Stimulated activated CD4-positive, alpha-beta T cell treated with anti-CD3 and anti-CD28 coated beads, Interleukin-15, amount 100 ng/mL, for 24 hours (primary cell): ENCODE measurements around the gene SLC12A1.
A peak's percentile ranks its signal among the peaks of the same experiment; 100 is the strongest.

ENCODE experiments used
- DNase-seq: peaks from one replicate; pipeline ENCODE4 v3.0.0-alpha.2; 2020

SLC12A1 gene

GRCh38 chr15:48244921-48245320 lies 38.8 kb downstream of the SLC12A1 start:
- no peak for DNase-seq

- DNase-seq, result no peak
Measured at GRCh38 chr15:48248414-48248813, 42.3 kb downstream of the SLC12A1 start.

- peak; percentile 4 for DNase-seq
Measured at GRCh38 chr15:48250640-48251076, 44.6 kb downstream of the SLC12A1 start.

GRCh38 chr15:48253172-48253571 lies 47.1 kb downstream of the SLC12A1 start:
- DNase-seq, result no peak

GRCh38 chr15:48265135-48265534 lies 59.0 kb downstream of the SLC12A1 start:
- DNase-seq, result no peak

GRCh38 chr15:48266024-48266689 lies 60.1 kb downstream of the SLC12A1 start:
- DNase-seq, result no peak

- DNase-seq, result no peak
Measured at GRCh38 chr15:48267766-48268165, 61.7 kb downstream of the SLC12A1 start.

- DNase-seq, result no peak
Measured at GRCh38 chr15:48273049-48273448, 66.9 kb downstream of the SLC12A1 start.

- no peak for DNase-seq
Measured at GRCh38 chr15:48278666-48279065, 72.6 kb downstream of the SLC12A1 start.

- DNase-seq, result no peak
Measured at GRCh38 chr15:48279608-48280007, 73.5 kb downstream of the SLC12A1 start.

- DNase-seq, result no peak
Measured at GRCh38 chr15:48281674-48282073, 75.6 kb downstream of the SLC12A1 start.

GRCh38 chr15:48282216-48282615 lies 76.1 kb downstream of the SLC12A1 start:
- DNase-seq, result no peak

- no peak for DNase-seq
Measured at GRCh38 chr15:48283396-48284145, 77.5 kb downstream of the SLC12A1 start.

GRCh38 chr15:48285329-48286214 lies 79.5 kb downstream of the SLC12A1 start:
- peak; percentile 38 for DNase-seq

GRCh38 chr15:48289628-48290027 lies 83.5 kb downstream of the SLC12A1 start:
- no peak for DNase-seq

GRCh38 chr15:48292458-48292857 lies 86.4 kb downstream of the SLC12A1 start:
- DNase-seq, result no peak

- no peak for DNase-seq
Measured at GRCh38 chr15:48297668-48298067, 91.6 kb downstream of the SLC12A1 start.

GRCh38 chr15:48298914-48299313 lies 92.8 kb downstream of the SLC12A1 start:
- no peak for DNase-seq

GRCh38 chr15:48300038-48300437 lies 93.9 kb downstream of the SLC12A1 start:
- no peak for DNase-seq

- no peak for DNase-seq
Measured at GRCh38 chr15:48304398-48304797, 98.3 kb downstream of the SLC12A1 start.

- DNase-seq, result no peak
Measured at GRCh38 chr15:48306639-48307038, 100.5 kb downstream of the SLC12A1 start.

- no peak for DNase-seq
Measured at GRCh38 chr15:48307586-48307985, 101.5 kb downstream of the SLC12A1 start.

- no peak for DNase-seq
Measured at GRCh38 chr15:48309740-48310139, 103.6 kb downstream of the SLC12A1 start.
